Body of pancreas (tissue), 4 donors: ENCODE results near the gene CTRB2.

Experiments
- CTCF ChIP-seq, 7 experiments: fragments of 450-650 bp in 4 of 7; fragments of 200-600 bp in 3 of 7; sonication (generic) in 3 of 7; IDR thresholded peaks; one replicate each; pipeline ENCODE4 v1.5.1; 2016 to 2019; ENCODE audit warnings: antibody characterized with exemption in 7 of 7
- POLR2A ChIP-seq, 3 donors: fragments of 450-650 bp; IDR thresholded peaks; one replicate each; pipeline ENCODE4 v1.6.1; 2016; ENCODE audit warnings: antibody characterized with exemption in 3 of 3, mild to moderate bottlenecking in 2 of 3

- no peak for TF ChIP-seq CTCF (IDR thresholded peaks at IDR 0.05)
- peak in 1 of 3 donors; percentile 35 for TF ChIP-seq POLR2A (IDR thresholded peaks at IDR 0.05)
Measured at GRCh38 chr16:75225678-75226515, 18.9 kb upstream of the CTRB2 start.
